Testis (tissue), 2 donors: Measurements from ENCODE around the gene CDH4.

Experiments
- CTCF ChIP-seq, 3 experiments: fragments of 450-650 bp in 2 of 3; fragments of 200-600 bp in 1 of 3; sonication (generic) in 1 of 3; IDR thresholded peaks; one replicate each; pipeline ENCODE4 v1.5.1; 2016 to 2019; ENCODE audit warnings: antibody characterized with exemption in 3 of 3, mild to moderate bottlenecking in 2 of 3, moderate library complexity in 1 of 3
- POLR2A ChIP-seq: fragments of 450-650 bp; IDR thresholded peaks from one replicate; pipeline ENCODE4 v1.6.1; 2017; ENCODE audit warnings: antibody characterized with exemption, mild to moderate bottlenecking, moderate library complexity

GRCh38 chr20:61595216-61595615, 343.2 kb downstream of the CDH4 start:
- TF ChIP-seq POLR2A = no peak
- TF ChIP-seq CTCF (IDR thresholded peaks at IDR 0.05) = no peak
